ENCODE measurements around the gene DROSHA.

- TF ChIP-seq CTCF (IDR thresholded peaks at IDR 0.05; ENCODE audit: control extremely low read depth in 1 of 3, insufficient read depth in 1 of 3, low read depth in 1 of 3, low read length in 3 of 3): no peak
- TF ChIP-seq PHF8 (conservative IDR thresholded peaks at IDR 0.05; ENCODE audit: low read depth, low read length): no peak
- no peak for TF ChIP-seq CREB1 (IDR thresholded peaks at IDR 0.05)
- TF ChIP-seq MAX (IDR thresholded peaks at IDR 0.05): no peak
- no peak for TF ChIP-seq SIN3A (conservative IDR thresholded peaks at IDR 0.05 in 1 of 2, IDR thresholded peaks at IDR 0.05 in 1 of 2; ENCODE audit: low read depth in 1 of 2, low read length in 2 of 2)
Observed at GRCh38 chr5:31435730-31436129, 96.2 kb downstream of the DROSHA start.

Measured in H1 (cell line).